ENCODE measurements around the gene MAPK8IP3.

MAPK8IP3 gene

DNA sequence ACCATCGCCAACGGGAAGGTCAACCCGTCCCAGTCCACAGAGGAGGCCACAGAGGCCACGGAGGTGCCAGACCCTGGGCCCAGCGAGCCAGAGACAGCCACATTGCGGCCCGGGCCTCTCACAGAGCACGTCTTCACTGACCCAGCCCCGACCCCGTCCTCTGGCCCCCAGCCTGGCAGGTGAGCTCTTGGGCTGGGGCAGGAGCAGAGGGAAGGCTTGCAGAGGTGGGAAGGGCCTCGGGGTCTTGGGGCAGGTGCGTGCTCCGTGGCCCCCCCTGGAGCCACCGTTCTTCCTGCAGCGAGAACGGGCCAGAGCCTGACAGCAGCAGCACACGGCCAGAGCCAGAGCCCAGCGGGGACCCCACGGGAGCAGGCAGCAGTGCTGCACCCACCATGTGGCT, 60.2 kb downstream of the MAPK8IP3 start:
- H3K27me3 ChIP-seq (ENCODE audit: insufficient read depth, poor library complexity, severe bottlenecking) = no peaks in the 10 kb centered on the region
- no peak overlapping the region for H3K27ac ChIP-seq (replicated peaks)
- H3K4me3 ChIP-seq (replicated peaks; ENCODE audit: insufficient read depth, low read length) = no peak overlapping the region
- no peak for DNase-seq (ENCODE audit: low read depth in 1 of 2, low spot score in 1 of 2)
- TF ChIP-seq, protein P1, sequence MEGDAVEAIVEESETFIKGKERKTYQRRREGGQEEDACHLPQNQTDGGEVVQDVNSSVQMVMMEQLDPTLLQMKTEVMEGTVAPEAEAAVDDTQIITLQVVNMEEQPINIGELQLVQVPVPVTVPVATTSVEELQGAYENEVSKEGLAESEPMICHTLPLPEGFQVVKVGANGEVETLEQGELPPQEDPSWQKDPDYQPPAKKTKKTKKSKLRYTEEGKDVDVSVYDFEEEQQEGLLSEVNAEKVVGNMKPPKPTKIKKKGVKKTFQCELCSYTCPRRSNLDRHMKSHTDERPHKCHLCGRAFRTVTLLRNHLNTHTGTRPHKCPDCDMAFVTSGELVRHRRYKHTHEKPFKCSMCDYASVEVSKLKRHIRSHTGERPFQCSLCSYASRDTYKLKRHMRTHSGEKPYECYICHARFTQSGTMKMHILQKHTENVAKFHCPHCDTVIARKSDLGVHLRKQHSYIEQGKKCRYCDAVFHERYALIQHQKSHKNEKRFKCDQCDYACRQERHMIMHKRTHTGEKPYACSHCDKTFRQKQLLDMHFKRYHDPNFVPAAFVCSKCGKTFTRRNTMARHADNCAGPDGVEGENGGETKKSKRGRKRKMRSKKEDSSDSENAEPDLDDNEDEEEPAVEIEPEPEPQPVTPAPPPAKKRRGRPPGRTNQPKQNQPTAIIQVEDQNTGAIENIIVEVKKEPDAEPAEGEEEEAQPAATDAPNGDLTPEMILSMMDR (IDR thresholded peaks at IDR 0.05; ENCODE audit: insufficient read depth, low read length) = no peak

DNA sequence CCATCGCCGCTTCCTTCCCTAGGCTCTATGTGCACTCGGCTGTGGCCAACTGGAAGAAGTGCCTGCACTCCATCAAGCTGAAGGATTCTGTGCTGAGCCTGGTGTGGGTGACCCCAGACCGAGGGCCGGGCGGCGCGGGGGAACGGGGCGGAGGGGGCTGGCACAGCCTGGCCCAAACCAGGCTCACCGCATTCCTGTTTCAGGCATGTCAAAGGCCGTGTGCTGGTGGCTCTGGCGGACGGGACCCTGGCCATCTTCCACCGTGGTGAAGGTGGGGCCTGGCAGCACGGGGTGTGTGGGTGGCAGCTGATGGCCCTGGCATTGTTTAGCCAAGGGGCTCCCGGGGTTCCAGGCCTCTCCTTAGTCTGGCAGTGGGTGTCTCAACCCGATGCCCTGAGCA, 60.7 kb downstream of the MAPK8IP3 start:
- Histone ChIP-seq H3K4me3 (replicated peaks; ENCODE audit: insufficient read depth, low read length) (no peak overlapping the region), H3K27me3 (ENCODE audit: insufficient read depth, poor library complexity, severe bottlenecking) (no peaks in the 10 kb centered on the region), H3K27ac (replicated peaks) (no peak overlapping the region)
- DNase-seq (ENCODE audit: low read depth in 1 of 2, low spot score in 1 of 2) = no peak
- TF ChIP-seq GABPA (IDR thresholded peaks at IDR 0.05; ENCODE audit: low read depth) = no peak
- TF ChIP-seq, protein P1 (IDR thresholded peaks at IDR 0.05; ENCODE audit: insufficient read depth, low read length) = no peak
- TF ChIP-seq, protein P2, sequence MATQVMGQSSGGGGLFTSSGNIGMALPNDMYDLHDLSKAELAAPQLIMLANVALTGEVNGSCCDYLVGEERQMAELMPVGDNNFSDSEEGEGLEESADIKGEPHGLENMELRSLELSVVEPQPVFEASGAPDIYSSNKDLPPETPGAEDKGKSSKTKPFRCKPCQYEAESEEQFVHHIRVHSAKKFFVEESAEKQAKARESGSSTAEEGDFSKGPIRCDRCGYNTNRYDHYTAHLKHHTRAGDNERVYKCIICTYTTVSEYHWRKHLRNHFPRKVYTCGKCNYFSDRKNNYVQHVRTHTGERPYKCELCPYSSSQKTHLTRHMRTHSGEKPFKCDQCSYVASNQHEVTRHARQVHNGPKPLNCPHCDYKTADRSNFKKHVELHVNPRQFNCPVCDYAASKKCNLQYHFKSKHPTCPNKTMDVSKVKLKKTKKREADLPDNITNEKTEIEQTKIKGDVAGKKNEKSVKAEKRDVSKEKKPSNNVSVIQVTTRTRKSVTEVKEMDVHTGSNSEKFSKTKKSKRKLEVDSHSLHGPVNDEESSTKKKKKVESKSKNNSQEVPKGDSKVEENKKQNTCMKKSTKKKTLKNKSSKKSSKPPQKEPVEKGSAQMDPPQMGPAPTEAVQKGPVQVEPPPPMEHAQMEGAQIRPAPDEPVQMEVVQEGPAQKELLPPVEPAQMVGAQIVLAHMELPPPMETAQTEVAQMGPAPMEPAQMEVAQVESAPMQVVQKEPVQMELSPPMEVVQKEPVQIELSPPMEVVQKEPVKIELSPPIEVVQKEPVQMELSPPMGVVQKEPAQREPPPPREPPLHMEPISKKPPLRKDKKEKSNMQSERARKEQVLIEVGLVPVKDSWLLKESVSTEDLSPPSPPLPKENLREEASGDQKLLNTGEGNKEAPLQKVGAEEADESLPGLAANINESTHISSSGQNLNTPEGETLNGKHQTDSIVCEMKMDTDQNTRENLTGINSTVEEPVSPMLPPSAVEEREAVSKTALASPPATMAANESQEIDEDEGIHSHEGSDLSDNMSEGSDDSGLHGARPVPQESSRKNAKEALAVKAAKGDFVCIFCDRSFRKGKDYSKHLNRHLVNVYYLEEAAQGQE (IDR thresholded peaks at IDR 0.05; ENCODE audit: insufficient replicate concordance, low read depth) = no peak

DNA sequence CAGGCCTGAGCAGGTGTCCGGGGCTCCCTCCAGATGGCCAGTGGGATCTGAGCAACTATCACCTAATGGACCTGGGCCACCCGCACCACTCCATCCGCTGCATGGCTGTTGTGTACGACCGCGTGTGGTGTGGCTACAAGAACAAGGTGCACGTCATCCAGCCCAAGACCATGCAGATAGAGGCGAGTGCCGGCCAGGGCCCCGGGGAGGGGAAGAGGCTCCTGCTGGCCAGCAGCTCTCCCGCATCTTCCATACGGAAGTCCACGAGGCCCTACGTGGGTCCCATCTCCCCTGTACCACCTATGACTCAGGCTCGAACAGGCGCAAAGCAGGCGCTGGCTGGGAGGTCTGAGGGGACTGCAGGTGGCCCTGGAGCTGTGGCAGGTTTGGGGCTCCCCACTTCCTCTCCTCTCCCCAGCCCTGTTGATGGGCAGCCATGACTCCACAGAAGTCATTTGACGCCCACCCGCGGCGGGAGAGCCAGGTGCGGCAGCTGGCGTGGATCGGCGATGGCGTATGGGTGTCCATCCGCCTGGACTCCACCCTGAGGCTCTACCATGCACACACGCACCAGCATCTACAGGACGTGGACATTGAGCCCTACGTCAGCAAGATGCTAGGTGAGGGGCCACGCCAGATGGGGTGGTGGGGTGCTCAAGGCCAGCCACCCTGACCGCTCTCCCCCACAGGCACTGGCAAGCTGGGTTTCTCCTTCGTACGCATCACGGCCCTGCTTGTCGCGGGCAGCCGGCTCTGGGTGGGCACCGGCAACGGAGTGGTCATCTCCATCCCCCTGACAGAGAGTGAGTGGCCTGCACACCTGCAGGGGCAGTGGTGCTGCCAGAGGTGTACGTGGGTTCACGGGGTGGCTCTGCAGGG, 61.4 kb downstream of the MAPK8IP3 start:
- TF ChIP-seq SPI1 (IDR thresholded peaks at IDR 0.05; ENCODE audit: borderline replicate concordance, low read depth) (no peak), POLR2AphosphoS5 (IDR thresholded peaks at IDR 0.05; ENCODE audit: low read depth) (peak; percentile 21; the same call in 1 of the 2 replicates)
- TF ChIP-seq, protein P2 (IDR thresholded peaks at IDR 0.05; ENCODE audit: insufficient replicate concordance, low read depth) = no peak
- no peak overlapping the region for H3K27ac ChIP-seq (replicated peaks)
- no peaks in the 10 kb centered on the region for H3K27me3 ChIP-seq (ENCODE audit: insufficient read depth, poor library complexity, severe bottlenecking)
- no peak for DNase-seq (ENCODE audit: low read depth in 1 of 2, low spot score in 1 of 2)
- H3K4me3 ChIP-seq (replicated peaks; ENCODE audit: insufficient read depth, low read length) = no peak overlapping the region

DNA sequence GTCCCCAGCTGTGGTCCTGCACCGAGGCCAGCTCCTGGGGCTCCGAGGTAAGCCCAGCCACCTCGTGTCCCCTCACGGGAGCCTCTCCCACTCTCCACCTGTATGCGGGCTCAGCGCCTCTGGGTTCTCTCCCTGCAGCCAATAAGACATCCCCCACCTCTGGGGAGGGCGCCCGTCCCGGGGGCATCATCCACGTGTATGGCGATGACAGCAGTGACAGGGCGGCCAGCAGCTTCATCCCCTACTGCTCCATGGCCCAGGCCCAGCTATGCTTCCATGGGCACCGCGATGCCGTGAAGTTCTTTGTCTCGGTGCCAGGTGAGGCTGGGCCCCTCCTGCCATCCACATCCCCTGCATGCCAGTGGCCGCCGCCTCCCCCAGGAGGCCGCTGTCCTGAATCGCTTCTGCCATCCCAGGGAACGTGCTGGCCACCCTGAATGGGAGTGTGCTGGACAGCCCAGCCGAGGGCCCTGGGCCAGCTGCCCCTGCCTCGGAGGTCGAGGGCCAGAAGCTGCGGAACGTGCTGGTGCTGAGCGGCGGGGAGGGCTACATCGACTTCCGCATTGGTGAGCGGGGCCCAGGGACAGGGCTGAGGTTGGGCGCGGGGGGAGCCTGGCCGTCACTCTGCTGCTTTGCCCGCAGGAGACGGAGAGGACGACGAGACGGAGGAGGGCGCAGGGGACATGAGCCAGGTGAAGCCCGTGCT, 62.2 kb downstream of the MAPK8IP3 start:
- Histone ChIP-seq H3K27ac (replicated peaks) (no peak overlapping the region), H3K27me3 (ENCODE audit: insufficient read depth, poor library complexity, severe bottlenecking) (no peaks in the 10 kb centered on the region), H3K4me3 (replicated peaks; ENCODE audit: insufficient read depth, low read length) (no peak overlapping the region)
- no peak for TF ChIP-seq SPI1 (IDR thresholded peaks at IDR 0.05; ENCODE audit: borderline replicate concordance, low read depth)
- TF ChIP-seq POLR2AphosphoS5 (IDR thresholded peaks at IDR 0.05; ENCODE audit: low read depth) = 0 out of 2 replicates have a peak, but pooled peaks have one; percentile 10
- DNase-seq (ENCODE audit: low read depth in 1 of 2, low spot score in 1 of 2) = no peak
